Mucosa of stomach (tissue), 1 donor: ENCODE results near the gene TMEM270.

Source experiments
- H3K27me3 ChIP-seq: one replicate; pipeline ENCODE4 v1.7.0; 2013; ENCODE audit warnings: mild to moderate bottlenecking, low read length; ENCODE audit not compliant: control insufficient read depth, insufficient read depth
- H3K36me3 ChIP-seq: one replicate; pipeline ENCODE4 v1.7.0; 2013; ENCODE audit warnings: low read length; ENCODE audit not compliant: control insufficient read depth, insufficient read depth
- H3K4me1 ChIP-seq: one replicate; pipeline ENCODE4 v1.7.0; 2013; ENCODE audit warnings: mild to moderate bottlenecking, low read length; ENCODE audit not compliant: control insufficient read depth, insufficient read depth
- H3K4me3 ChIP-seq: one replicate; pipeline ENCODE4 v1.7.0; 2013; ENCODE audit warnings: low read length
- H3K9ac ChIP-seq: one replicate; pipeline ENCODE4 v1.7.0; 2013; ENCODE audit warnings: mild to moderate bottlenecking, low read length, moderate library complexity
- H3K9me3 ChIP-seq: one replicate; pipeline ENCODE4 v1.7.0; 2013; ENCODE audit warnings: mild to moderate bottlenecking, low read length, moderate library complexity; ENCODE audit not compliant: control insufficient read depth
- donor health status: Pancreatic carcinoma.

TMEM270 gene

DNA sequence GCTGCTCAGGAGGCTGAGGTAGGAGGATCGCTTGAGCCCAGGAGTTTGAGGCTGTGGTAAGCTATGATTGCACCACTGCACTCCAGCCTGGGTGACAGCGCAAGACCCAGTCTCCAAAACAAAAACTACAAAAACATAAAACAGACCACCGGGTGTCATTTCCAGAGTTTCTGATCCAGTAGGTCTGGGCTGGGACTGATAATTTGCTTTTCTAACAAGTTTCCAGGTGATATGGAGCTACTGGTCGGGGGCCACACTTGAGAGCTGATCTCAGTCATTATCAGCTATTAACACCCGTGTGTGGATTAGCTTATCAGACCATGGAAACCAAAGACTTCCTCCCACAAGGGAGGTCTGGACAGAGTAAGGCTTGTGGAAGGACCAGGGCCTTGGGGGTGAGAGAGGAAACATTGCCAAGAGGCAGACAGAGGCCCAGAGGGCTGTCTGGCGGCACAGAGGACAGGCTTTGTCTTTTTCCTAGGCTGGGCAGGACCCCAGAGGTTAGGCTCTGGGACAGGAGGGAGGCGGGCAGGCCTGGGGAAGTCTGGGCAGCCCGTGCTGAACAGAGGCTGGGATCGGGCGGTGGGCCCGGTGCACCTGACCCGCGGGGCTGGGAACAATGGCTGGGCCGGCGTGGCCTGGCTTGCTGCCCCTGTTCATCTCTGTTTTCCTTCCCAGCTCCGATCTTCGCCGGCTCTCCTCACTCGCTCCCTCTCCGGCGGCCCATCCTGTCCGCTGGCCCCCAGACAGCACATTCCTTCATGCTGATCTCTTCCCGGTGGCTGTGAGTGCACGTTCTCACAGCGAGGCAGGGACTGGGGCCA is 25.2 kb downstream of the TMEM270 start:
- Histone ChIP-seq H3K9me3 (no peaks in the 10 kb centered on the region), H3K9ac (no peak overlapping the region), H3K27me3 (peaks cover 17% of the 10 kb centered on the region), H3K4me3 (no peak overlapping the region), H3K36me3 (no peaks in the 10 kb centered on the region), H3K4me1 (peaks cover 7% of the 10 kb centered on the region)

- H3K9me3 ChIP-seq = no peaks in the 10 kb centered on the region
- H3K9ac ChIP-seq = no peak overlapping the region
- peaks cover 15% of the 10 kb centered on the region for H3K27me3 ChIP-seq
- no peak overlapping the region for H3K4me3 ChIP-seq
- H3K4me1 ChIP-seq = no peaks in the 10 kb centered on the region
- H3K36me3 ChIP-seq = no peaks in the 10 kb centered on the region
Measured at GRCh38 chr7:73887762-73888161, 26.8 kb downstream of the TMEM270 start.

- Histone ChIP-seq H3K36me3 (no peaks in the 10 kb centered on the region), H3K9me3 (no peaks in the 10 kb centered on the region), H3K27me3 (peaks cover 15% of the 10 kb centered on the region), H3K9ac (no peak overlapping the region), H3K4me3 (no peak overlapping the region), H3K4me1 (no peaks in the 10 kb centered on the region)
Measured at GRCh38 chr7:73888959-73889358, 28.0 kb downstream of the TMEM270 start.

- Histone ChIP-seq H3K27me3 (peaks cover 15% of the 10 kb centered on the region), H3K36me3 (no peaks in the 10 kb centered on the region), H3K4me1 (no peaks in the 10 kb centered on the region), H3K9me3 (no peaks in the 10 kb centered on the region), H3K4me3 (no peak overlapping the region), H3K9ac (no peak overlapping the region)
Measured at GRCh38 chr7:73890555-73891147, 29.7 kb downstream of the TMEM270 start.

- Histone ChIP-seq H3K9ac (no peak overlapping the region), H3K4me1 (no peaks in the 10 kb centered on the region), H3K27me3 (peaks cover 10% of the 10 kb centered on the region), H3K9me3 (no peaks in the 10 kb centered on the region), H3K36me3 (no peaks in the 10 kb centered on the region), H3K4me3 (no peak overlapping the region)
Measured at GRCh38 chr7:73891178-73891885, 30.4 kb downstream of the TMEM270 start.

GRCh38 chr7:73892003-73892999 is 31.3 kb downstream of the TMEM270 start:
- Histone ChIP-seq H3K9ac (no peak overlapping the region), H3K27me3 (peaks cover under 1% of the 10 kb centered on the region), H3K9me3 (no peaks in the 10 kb centered on the region), H3K4me3 (no peak overlapping the region), H3K4me1 (no peaks in the 10 kb centered on the region), H3K36me3 (no peaks in the 10 kb centered on the region)

DNA sequence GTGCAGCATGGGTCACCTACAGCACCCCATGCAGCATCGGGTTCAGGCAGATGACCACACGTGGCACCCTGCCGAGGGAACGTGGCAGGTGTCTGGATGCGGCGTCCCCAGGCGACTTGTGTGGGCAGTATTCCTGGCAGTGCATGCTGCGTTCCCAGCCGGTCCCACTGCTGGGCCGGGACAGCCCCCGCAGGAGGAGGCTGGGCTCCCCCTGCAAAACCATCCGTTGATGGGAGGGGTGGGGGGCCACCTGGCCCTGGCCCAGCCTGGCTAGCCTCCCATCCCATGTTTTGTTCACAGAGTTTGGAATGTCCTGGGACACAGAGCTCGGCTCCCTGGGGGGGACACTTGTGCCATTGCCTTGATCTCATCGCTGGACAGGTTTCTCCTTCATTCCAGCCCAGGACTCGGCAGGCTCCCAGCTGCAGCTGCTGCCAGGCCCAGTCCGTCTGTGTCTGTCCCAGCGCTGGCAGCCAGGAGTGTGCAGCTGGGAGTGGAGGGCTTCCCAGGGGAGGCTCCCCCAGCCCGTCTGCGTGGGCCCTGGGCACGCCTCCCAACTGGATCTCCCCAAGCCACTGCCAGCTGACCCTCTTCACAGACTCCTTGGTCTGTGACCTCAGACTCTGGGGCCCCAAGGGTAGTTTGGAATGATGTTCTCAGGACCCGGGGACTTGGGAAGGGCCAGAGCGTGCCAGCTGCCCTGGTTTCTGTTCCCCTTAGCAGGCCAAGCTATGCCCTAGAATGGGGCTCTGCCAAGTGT is 32.6 kb downstream of the TMEM270 start:
- Histone ChIP-seq H3K9ac (no peak overlapping the region), H3K9me3 (no peaks in the 10 kb centered on the region), H3K4me1 (no peaks in the 10 kb centered on the region), H3K27me3 (no peaks in the 10 kb centered on the region), H3K4me3 (no peak overlapping the region), H3K36me3 (no peaks in the 10 kb centered on the region)

DNA sequence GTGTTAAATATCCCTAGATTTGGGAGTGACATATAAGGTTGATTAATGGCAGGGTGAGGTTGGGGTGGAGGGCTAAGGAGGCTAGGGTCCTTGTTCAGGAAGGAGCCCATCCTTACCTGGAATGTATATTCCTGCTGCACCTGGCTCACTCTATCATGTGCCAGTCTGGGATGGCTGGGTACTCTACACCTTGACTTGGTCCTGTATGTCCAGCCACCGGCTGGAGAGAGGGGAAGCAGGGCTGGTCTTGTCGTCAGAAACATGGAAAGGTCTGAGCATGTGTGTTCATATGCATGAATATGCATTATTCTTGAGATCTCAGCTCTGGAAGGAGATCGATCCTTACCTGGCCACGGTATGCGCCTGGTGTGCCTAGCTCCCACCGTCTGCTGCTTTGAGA is 33.2 kb downstream of the TMEM270 start:
- H3K4me1 ChIP-seq = no peaks in the 10 kb centered on the region
- H3K4me3 ChIP-seq = no peak overlapping the region

GRCh38 chr7:73894733-73895551 is 34.0 kb downstream of the TMEM270 start:
- H3K9ac ChIP-seq = no peak overlapping the region
- H3K4me3 ChIP-seq = no peak overlapping the region
- no peaks in the 10 kb centered on the region for H3K9me3 ChIP-seq
- no peaks in the 10 kb centered on the region for H3K27me3 ChIP-seq
- H3K4me1 ChIP-seq = no peaks in the 10 kb centered on the region
- H3K36me3 ChIP-seq = no peaks in the 10 kb centered on the region

More for the DNA sequence above, 33.2 kb downstream of the TMEM270 start:
- no peaks in the 10 kb centered on the region for H3K36me3 ChIP-seq
- no peaks in the 10 kb centered on the region for H3K27me3 ChIP-seq
- no peak overlapping the region for H3K9ac ChIP-seq
- H3K9me3 ChIP-seq = no peaks in the 10 kb centered on the region

- peaks cover 5% of the 10 kb centered on the region for H3K4me1 ChIP-seq
- H3K4me3 ChIP-seq = no peak overlapping the region
Measured at GRCh38 chr7:73895626-73896025, 34.7 kb downstream of the TMEM270 start.

More at GRCh38 chr7:73895626-73896025, 34.7 kb downstream of the TMEM270 start:
- Histone ChIP-seq H3K36me3 (no peaks in the 10 kb centered on the region), H3K9me3 (no peaks in the 10 kb centered on the region), H3K27me3 (no peaks in the 10 kb centered on the region), H3K9ac (no peak overlapping the region)
